ENCODE results near the gene ZNF574. TPM values are rescaled to one million over a fixed set of nuclear protein-coding genes. Genes with fewer than 3 reads are reported as not detected.

Gene ZNF574
- total and polyA plus RNA-seq, 2 donors (not counting 1 experiment from before 2014, with no cell fraction given), result 5.1 to 9.9 TPM

DNA sequence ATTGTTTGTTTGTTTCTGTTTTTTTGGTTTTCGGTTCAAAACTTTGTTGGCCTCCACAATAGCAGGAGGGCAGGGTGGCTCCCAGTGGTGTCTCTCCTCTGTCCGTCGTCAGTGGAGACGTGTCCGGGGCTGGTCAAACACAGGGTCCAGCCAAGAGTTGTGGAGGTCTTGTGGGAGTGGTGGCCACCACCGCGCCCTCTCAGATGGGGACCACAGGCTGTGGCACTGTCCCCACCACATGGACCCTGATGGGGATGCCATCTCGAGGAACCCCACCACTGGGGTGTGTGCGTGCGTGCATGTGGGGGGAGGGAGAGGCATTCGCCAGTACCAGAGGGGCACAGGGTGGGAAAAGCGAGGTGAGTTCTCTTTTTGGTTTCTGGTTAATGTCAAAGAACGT, 13.8 kb downstream of the ZNF574 start:
- TF ChIP-seq EZH2 (IDR thresholded peaks at IDR 0.05; ENCODE audit: low read length, missing control alignments), result no peak
- TF ChIP-seq, protein P1, sequence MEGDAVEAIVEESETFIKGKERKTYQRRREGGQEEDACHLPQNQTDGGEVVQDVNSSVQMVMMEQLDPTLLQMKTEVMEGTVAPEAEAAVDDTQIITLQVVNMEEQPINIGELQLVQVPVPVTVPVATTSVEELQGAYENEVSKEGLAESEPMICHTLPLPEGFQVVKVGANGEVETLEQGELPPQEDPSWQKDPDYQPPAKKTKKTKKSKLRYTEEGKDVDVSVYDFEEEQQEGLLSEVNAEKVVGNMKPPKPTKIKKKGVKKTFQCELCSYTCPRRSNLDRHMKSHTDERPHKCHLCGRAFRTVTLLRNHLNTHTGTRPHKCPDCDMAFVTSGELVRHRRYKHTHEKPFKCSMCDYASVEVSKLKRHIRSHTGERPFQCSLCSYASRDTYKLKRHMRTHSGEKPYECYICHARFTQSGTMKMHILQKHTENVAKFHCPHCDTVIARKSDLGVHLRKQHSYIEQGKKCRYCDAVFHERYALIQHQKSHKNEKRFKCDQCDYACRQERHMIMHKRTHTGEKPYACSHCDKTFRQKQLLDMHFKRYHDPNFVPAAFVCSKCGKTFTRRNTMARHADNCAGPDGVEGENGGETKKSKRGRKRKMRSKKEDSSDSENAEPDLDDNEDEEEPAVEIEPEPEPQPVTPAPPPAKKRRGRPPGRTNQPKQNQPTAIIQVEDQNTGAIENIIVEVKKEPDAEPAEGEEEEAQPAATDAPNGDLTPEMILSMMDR (conservative IDR thresholded peaks at IDR 0.05 in 1 of 2, IDR thresholded peaks at IDR 0.05 in 1 of 2; ENCODE audit: low read depth in 1 of 2, low read length in 2 of 2), result no peak
- H3K9me3 ChIP-seq (ENCODE audit: control insufficient read depth, insufficient read depth, low read depth, low read length), result no peaks in the 10 kb centered on the region
- no peak overlapping the region for H2AFZ ChIP-seq (ENCODE audit: low read length)
- no peaks in the 10 kb centered on the region for H3K27me3 ChIP-seq (ENCODE audit: control insufficient read depth, insufficient read depth, low read length)
- H3K4me3 ChIP-seq (replicated peaks in 1 of 4; ENCODE audit: control extremely low read depth in 1 of 4, insufficient read depth in 1 of 4, low read depth in 3 of 4, low read length in 4 of 4), result no peak overlapping the region
- H3K4me1 ChIP-seq (ENCODE audit: control insufficient read depth, extremely low read depth, insufficient read depth, low read length), result peaks cover 9% of the 10 kb centered on the region
- H3K79me2 ChIP-seq (ENCODE audit: control insufficient read depth, insufficient read depth, low read length), result no peaks in the 10 kb centered on the region
- no peak overlapping the region for H3K27ac ChIP-seq (ENCODE audit: insufficient read depth, low read length)
- no peak overlapping the region for H3K4me2 ChIP-seq (ENCODE audit: extremely low read depth, insufficient read depth, low read length)
- H3K9ac ChIP-seq (ENCODE audit: insufficient read depth, low read length), result no peak overlapping the region
- no peaks in the 10 kb centered on the region for H4K20me1 ChIP-seq (ENCODE audit: control insufficient read depth, extremely low read depth, insufficient read depth, low read length)
- no peaks in the 10 kb centered on the region for H3K36me3 ChIP-seq (ENCODE audit: control insufficient read depth, insufficient read depth, low read length)
- no peak for DNase-seq (ENCODE audit: low read depth in 2 of 2)

DNA sequence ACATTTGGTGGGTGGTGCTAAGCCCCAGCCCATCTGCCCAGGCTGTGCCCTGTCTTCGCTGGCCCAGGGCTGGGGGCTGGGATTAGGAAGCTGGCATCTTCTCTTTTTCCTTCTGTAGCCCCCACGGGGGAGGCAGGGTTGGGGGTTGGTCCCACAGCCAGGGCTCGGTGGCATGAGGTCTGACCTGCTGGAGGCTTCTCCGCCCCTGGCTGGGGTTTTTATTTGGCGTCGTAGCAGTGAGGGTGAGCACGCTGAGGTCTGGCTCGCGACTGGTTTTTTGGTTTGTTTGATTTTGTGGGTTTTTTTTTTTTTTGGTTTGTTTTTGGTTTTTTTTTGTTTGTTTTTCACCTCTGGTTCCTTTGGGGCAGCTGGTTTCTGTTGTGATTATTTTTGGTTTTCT, 14.7 kb downstream of the ZNF574 start:
- Histone ChIP-seq H2AFZ (ENCODE audit: low read length) (no peak overlapping the region), H3K4me3 (replicated peaks in 1 of 4; ENCODE audit: control extremely low read depth in 1 of 4, insufficient read depth in 1 of 4, low read depth in 3 of 4, low read length in 4 of 4) (no peak overlapping the region), H3K9ac (ENCODE audit: insufficient read depth, low read length) (no peak overlapping the region), H3K27ac (ENCODE audit: insufficient read depth, low read length) (no peak overlapping the region), H3K4me1 (ENCODE audit: control insufficient read depth, extremely low read depth, insufficient read depth, low read length) (peaks cover 9% of the 10 kb centered on the region), H3K79me2 (ENCODE audit: control insufficient read depth, insufficient read depth, low read length) (no peaks in the 10 kb centered on the region), H3K36me3 (ENCODE audit: control insufficient read depth, insufficient read depth, low read length) (no peaks in the 10 kb centered on the region), H3K4me2 (ENCODE audit: extremely low read depth, insufficient read depth, low read length) (no peak overlapping the region), H3K27me3 (ENCODE audit: control insufficient read depth, insufficient read depth, low read length) (no peaks in the 10 kb centered on the region), H4K20me1 (ENCODE audit: control insufficient read depth, extremely low read depth, insufficient read depth, low read length) (no peaks in the 10 kb centered on the region), H3K9me3 (ENCODE audit: control insufficient read depth, insufficient read depth, low read depth, low read length) (no peaks in the 10 kb centered on the region)
- TF ChIP-seq, protein P1 (conservative IDR thresholded peaks at IDR 0.05 in 1 of 2, IDR thresholded peaks at IDR 0.05 in 1 of 2; ENCODE audit: low read depth in 1 of 2, low read length in 2 of 2), result no peak
- no peak for TF ChIP-seq EZH2 (IDR thresholded peaks at IDR 0.05; ENCODE audit: low read length, missing control alignments)
- no peak for DNase-seq (ENCODE audit: low read depth in 2 of 2)

- no peak overlapping the region for H3K9ac ChIP-seq (ENCODE audit: insufficient read depth, low read length)
- no peaks in the 10 kb centered on the region for H3K36me3 ChIP-seq (ENCODE audit: control insufficient read depth, insufficient read depth, low read length)
- TF ChIP-seq EZH2 (IDR thresholded peaks at IDR 0.05; ENCODE audit: low read length, missing control alignments), result no peak
- TF ChIP-seq, protein P1 (conservative IDR thresholded peaks at IDR 0.05 in 1 of 2, IDR thresholded peaks at IDR 0.05 in 1 of 2; ENCODE audit: low read depth in 1 of 2, low read length in 2 of 2), result no peak
- H2AFZ ChIP-seq (ENCODE audit: low read length), result no peak overlapping the region
- no peak overlapping the region for H3K27ac ChIP-seq (ENCODE audit: insufficient read depth, low read length)
- H3K9me3 ChIP-seq (ENCODE audit: control insufficient read depth, insufficient read depth, low read depth, low read length), result no peaks in the 10 kb centered on the region
- DNase-seq (ENCODE audit: low read depth in 2 of 2), result no peak
- no peak overlapping the region for H3K4me2 ChIP-seq (ENCODE audit: extremely low read depth, insufficient read depth, low read length)
- no peaks in the 10 kb centered on the region for H4K20me1 ChIP-seq (ENCODE audit: control insufficient read depth, extremely low read depth, insufficient read depth, low read length)
- no peaks in the 10 kb centered on the region for H3K79me2 ChIP-seq (ENCODE audit: control insufficient read depth, insufficient read depth, low read length)
- no peak overlapping the region for H3K4me3 ChIP-seq (replicated peaks in 1 of 4; ENCODE audit: control extremely low read depth in 1 of 4, insufficient read depth in 1 of 4, low read depth in 3 of 4, low read length in 4 of 4)
- no peaks in the 10 kb centered on the region for H3K27me3 ChIP-seq (ENCODE audit: control insufficient read depth, insufficient read depth, low read length)
- H3K4me1 ChIP-seq (ENCODE audit: control insufficient read depth, extremely low read depth, insufficient read depth, low read length), result peaks cover 9% of the 10 kb centered on the region
Measured at GRCh38 chr19:42091300-42091699, 15.3 kb downstream of the ZNF574 start.

Measured in fibroblast of lung (primary cell).